ENCODE measurements around the gene CCNY. TPM values are rescaled to one million over a fixed set of nuclear protein-coding genes. Genes with fewer than 3 reads are reported as not detected.

The CCNY gene
- total and polyA plus RNA-seq, 2 of the 13 experiments (the other 11 are each of a cell fraction or from before 2014, with no cell fraction given) = 48.2 to 54.7 TPM

DNA sequence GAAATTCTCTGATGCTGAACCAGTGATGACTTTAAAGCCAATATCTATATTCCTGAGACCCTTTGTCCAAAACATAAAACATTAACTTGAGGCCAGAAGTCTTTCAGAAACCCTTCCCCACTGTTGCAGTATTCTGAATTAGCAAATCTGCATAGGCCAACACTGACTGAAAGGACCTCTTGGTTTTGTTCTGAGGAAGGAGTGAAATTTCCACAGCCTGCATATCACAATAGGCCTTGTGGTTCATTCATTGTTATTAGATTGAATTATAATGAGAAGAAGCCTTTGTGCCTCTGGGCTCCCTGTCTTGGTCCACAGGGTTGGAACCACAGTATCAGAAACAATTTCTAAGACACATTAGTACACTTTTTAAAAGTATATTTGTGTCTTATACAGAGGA is 90.3 kb downstream of the CCNY start:
- Histone ChIP-seq H3K4me1 (ENCODE audit: insufficient read depth, low read length) (peaks cover 61% of the 10 kb centered on the region), H3K4me3 (replicated peaks in 1 of 3; ENCODE audit: insufficient read depth in 1 of 3, low read depth in 2 of 3, low read length in 3 of 3) (no peak overlapping the region), H3K27ac (ENCODE audit: extremely low read length, insufficient read depth, low read length) (no peak overlapping the region), H4K20me1 (ENCODE audit: insufficient read depth, low read length) (no peaks in the 10 kb centered on the region), H3K9me3 (ENCODE audit: low read length) (no peaks in the 10 kb centered on the region), H3K9ac (ENCODE audit: insufficient read depth, low read depth, low read length) (no peak overlapping the region), H3K27me3 (ENCODE audit: control insufficient read depth in 1 of 2, insufficient read depth in 2 of 2, low read length in 2 of 2) (no peaks in the 10 kb centered on the region), H3K4me2 (ENCODE audit: low read depth, low read length) (no peak overlapping the region), H3K36me3 (replicated peaks in 1 of 2; ENCODE audit: control insufficient read depth in 1 of 2, insufficient read depth in 2 of 2, low read length in 2 of 2) (no peaks in the 10 kb centered on the region), H2AFZ (ENCODE audit: low read length) (no peak overlapping the region), H3K79me2 (ENCODE audit: insufficient read depth, low read length) (peaks cover 79% of the 10 kb centered on the region)
- no peak for FAIRE-seq
- DNase-seq (ENCODE audit: low spot score) = no peak
- ATAC-seq = no peak
- no TSS peak for BruUV-seq (replicated peaks)
- ChIA-PET CTCF (ENCODE audit: low intra/inter-chr PET ratio, low total read pairs) (no interaction called here), POLR2A (no interaction called here)
- TF ChIP-seq RXRA (CRISPR knock-in tag; IDR thresholded peaks at IDR 0.05) = no peak
- no peak for TF ChIP-seq ZFP82 (CRISPR knock-in tag; IDR thresholded peaks at IDR 0.05; ENCODE audit: borderline replicate concordance)
- no peak for TF ChIP-seq ZSCAN25 (CRISPR knock-in tag; IDR thresholded peaks at IDR 0.05)
- no peak for TF ChIP-seq MAFG (CRISPR knock-in tag; IDR thresholded peaks at IDR 0.05)
- no peak for TF ChIP-seq ZSCAN12 (CRISPR knock-in tag; IDR thresholded peaks at IDR 0.05)
- no peak for TF ChIP-seq KDM4B (CRISPR knock-in tag; IDR thresholded peaks at IDR 0.05)
- TF ChIP-seq TEAD2 (CRISPR knock-in tag; IDR thresholded peaks at IDR 0.05) = no peak
- TF ChIP-seq NCOA5 (CRISPR knock-in tag; IDR thresholded peaks at IDR 0.05) = no peak
- TF ChIP-seq RFX5 (IDR thresholded peaks at IDR 0.05; ENCODE audit: low read depth, low read length) = no peak
- TF ChIP-seq MED13 (CRISPR knock-in tag; IDR thresholded peaks at IDR 0.05) = no peak
- TF ChIP-seq ZNF232 (CRISPR knock-in tag; IDR thresholded peaks at IDR 0.05; ENCODE audit: borderline replicate concordance) = no peak
- TF ChIP-seq TAF15 (IDR thresholded peaks at IDR 0.05; ENCODE audit: low read depth, low read length, poor library complexity, severe bottlenecking) = no peak
- no peak for TF ChIP-seq RAD51 (IDR thresholded peaks at IDR 0.05; ENCODE audit: borderline replicate concordance)
- TF ChIP-seq RBM22 (optimal IDR thresholded peaks at IDR 0.05; ENCODE audit: low read length) = no peak
- TF ChIP-seq, protein P1, sequence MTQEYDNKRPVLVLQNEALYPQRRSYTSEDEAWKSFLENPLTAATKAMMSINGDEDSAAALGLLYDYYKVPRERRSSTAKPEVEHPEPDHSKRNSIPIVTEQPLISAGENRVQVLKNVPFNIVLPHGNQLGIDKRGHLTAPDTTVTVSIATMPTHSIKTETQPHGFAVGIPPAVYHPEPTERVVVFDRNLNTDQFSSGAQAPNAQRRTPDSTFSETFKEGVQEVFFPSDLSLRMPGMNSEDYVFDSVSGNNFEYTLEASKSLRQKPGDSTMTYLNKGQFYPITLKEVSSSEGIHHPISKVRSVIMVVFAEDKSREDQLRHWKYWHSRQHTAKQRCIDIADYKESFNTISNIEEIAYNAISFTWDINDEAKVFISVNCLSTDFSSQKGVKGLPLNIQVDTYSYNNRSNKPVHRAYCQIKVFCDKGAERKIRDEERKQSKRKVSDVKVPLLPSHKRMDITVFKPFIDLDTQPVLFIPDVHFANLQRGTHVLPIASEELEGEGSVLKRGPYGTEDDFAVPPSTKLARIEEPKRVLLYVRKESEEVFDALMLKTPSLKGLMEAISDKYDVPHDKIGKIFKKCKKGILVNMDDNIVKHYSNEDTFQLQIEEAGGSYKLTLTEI (CRISPR knock-in tag; conservative IDR thresholded peaks at IDR 0.05) = no peak
- intact Hi-C loops (cut with micrococcal nuclease; ENCODE audit: unreplicated experiment) = no loop called here
- in situ Hi-C loops (cut with HindIII; ENCODE audit: extremely low pct_ligation_motif_present, low pct_unique_long_range_greater_than_20kb) = no loop called here

All from HepG2 (cell line).